ENCODE data around the gene NCEH1. TPM values are rescaled to one million over a fixed set of nuclear protein-coding genes. Genes with fewer than 3 reads are reported as not detected.

Gene NCEH1
- total and polyA plus RNA-seq, 2 of the 13 experiments (the other 11 are each of a cell fraction or from before 2014, with no cell fraction given) = 12.9 to 21.4 TPM

DNA sequence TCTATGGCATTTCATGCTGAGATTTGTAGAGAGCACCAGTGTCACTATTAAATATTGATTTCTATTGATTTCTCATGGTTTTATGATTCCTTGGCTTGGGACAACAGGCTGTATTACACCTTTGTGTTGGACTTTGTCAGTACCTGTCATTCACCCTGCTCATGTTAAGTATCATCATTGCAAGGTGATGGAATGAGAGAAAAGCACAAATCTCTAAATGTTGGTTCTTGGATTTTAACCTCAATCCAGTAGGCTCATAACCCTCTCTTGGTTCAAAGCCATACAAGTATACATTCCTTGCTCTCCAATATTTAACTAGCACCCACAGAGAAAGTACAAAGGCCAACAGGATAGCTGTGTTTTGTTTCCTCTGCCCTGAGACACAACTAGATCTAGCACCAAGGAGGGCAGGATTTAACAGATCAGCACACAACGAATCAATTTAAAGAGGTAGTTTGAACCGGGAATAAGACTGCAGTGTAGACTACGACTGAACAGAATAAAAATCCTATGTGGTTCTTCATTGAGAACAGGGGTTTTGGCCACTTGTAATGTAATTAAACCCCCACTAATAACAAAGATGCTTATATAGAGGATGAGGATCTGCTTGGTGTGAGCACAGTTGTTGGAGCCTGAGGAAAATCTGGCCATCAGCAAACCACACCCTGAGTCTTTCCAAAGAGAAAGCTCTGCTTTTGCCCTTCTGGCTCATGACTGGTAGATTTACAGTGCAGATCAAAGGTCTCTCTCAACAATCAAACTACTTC is 109.6 kb downstream of the NCEH1 start (continued):
- TF ChIP-seq ZNF224 (CRISPR knock-in tag; IDR thresholded peaks at IDR 0.05) (no peak), NKX3-1 (CRISPR knock-in tag; IDR thresholded peaks at IDR 0.05) (no peak), ZNF768 (CRISPR knock-in tag; IDR thresholded peaks at IDR 0.05) (no peak), ZIK1 (CRISPR knock-in tag; IDR thresholded peaks at IDR 0.05; ENCODE audit: borderline replicate concordance, low read depth) (no peak), MYNN (CRISPR knock-in tag; IDR thresholded peaks at IDR 0.05; ENCODE audit: low read depth) (no peak), ZNF543 (CRISPR knock-in tag; IDR thresholded peaks at IDR 0.05) (no peak), MTA3 (CRISPR knock-in tag; IDR thresholded peaks at IDR 0.05) (no peak), KMT2B (CRISPR knock-in tag; IDR thresholded peaks at IDR 0.05) (no peak), NR2F2 (IDR thresholded peaks at IDR 0.05; ENCODE audit: borderline replicate concordance, low read depth) (no peak), YEATS4 (CRISPR knock-in tag; IDR thresholded peaks at IDR 0.05; ENCODE audit: borderline replicate concordance) (no peak; the same call in 1 of the 2 replicates), ZNF709 (CRISPR knock-in tag; IDR thresholded peaks at IDR 0.05) (0 out of 2 replicates have a peak, but pooled peaks have one; percentile 51), KDM3A (CRISPR knock-in tag; IDR thresholded peaks at IDR 0.05; ENCODE audit: low read depth) (no peak), KDM6A (CRISPR knock-in tag; IDR thresholded peaks at IDR 0.05; ENCODE audit: low read depth) (peak; percentile 94), KLF9 (CRISPR knock-in tag; IDR thresholded peaks at IDR 0.05; ENCODE audit: low read depth) (no peak), FOXC1 (CRISPR knock-in tag; IDR thresholded peaks at IDR 0.05; ENCODE audit: borderline replicate concordance) (no peak), SRY (CRISPR knock-in tag; IDR thresholded peaks at IDR 0.05) (no peak), HOXA9 (CRISPR knock-in tag; IDR thresholded peaks at IDR 0.05; ENCODE audit: borderline replicate concordance) (no peak), SIX1 (CRISPR knock-in tag; IDR thresholded peaks at IDR 0.05; ENCODE audit: borderline replicate concordance) (no peak), ZSCAN31 (CRISPR knock-in tag; IDR thresholded peaks at IDR 0.05; ENCODE audit: low read depth) (no peak), MAFF (IDR thresholded peaks at IDR 0.05; ENCODE audit: low read depth, low read length) (no peak), ZNF350 (CRISPR knock-in tag; IDR thresholded peaks at IDR 0.05; ENCODE audit: borderline replicate concordance, low read depth) (no peak), FOXA1 (IDR thresholded peaks at IDR 0.05) (no peak), FOXA1 (CRISPR knock-in tag; IDR thresholded peaks at IDR 0.05) (peak; percentile 60)
- TF ChIP-seq, protein P1, sequence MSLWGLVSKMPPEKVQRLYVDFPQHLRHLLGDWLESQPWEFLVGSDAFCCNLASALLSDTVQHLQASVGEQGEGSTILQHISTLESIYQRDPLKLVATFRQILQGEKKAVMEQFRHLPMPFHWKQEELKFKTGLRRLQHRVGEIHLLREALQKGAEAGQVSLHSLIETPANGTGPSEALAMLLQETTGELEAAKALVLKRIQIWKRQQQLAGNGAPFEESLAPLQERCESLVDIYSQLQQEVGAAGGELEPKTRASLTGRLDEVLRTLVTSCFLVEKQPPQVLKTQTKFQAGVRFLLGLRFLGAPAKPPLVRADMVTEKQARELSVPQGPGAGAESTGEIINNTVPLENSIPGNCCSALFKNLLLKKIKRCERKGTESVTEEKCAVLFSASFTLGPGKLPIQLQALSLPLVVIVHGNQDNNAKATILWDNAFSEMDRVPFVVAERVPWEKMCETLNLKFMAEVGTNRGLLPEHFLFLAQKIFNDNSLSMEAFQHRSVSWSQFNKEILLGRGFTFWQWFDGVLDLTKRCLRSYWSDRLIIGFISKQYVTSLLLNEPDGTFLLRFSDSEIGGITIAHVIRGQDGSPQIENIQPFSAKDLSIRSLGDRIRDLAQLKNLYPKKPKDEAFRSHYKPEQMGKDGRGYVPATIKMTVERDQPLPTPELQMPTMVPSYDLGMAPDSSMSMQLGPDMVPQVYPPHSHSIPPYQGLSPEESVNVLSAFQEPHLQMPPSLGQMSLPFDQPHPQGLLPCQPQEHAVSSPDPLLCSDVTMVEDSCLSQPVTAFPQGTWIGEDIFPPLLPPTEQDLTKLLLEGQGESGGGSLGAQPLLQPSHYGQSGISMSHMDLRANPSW (CRISPR knock-in tag; IDR thresholded peaks at IDR 0.05; ENCODE audit: borderline replicate concordance) = 0 out of 2 replicates have a peak, but pooled peaks have one; percentile 39
- TF ChIP-seq, protein P2, sequence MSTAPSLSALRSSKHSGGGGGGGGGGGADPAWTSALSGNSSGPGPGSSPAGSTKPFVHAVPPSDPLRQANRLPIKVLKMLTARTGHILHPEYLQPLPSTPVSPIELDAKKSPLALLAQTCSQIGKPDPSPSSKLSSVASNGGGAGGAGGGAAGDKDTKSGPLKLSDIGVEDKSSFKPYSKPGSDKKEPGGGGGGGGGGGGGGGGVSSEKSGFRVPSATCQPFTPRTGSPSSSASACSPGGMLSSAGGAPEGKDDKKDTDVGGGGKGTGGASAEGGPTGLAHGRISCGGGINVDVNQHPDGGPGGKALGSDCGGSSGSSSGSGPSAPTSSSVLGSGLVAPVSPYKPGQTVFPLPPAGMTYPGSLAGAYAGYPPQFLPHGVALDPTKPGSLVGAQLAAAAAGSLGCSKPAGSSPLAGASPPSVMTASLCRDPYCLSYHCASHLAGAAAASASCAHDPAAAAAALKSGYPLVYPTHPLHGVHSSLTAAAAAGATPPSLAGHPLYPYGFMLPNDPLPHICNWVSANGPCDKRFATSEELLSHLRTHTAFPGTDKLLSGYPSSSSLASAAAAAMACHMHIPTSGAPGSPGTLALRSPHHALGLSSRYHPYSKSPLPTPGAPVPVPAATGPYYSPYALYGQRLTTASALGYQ (CRISPR knock-in tag; IDR thresholded peaks at IDR 0.05) = peak; percentile 44; the same call in 1 of the 2 replicates
- TF ChIP-seq, protein P3, sequence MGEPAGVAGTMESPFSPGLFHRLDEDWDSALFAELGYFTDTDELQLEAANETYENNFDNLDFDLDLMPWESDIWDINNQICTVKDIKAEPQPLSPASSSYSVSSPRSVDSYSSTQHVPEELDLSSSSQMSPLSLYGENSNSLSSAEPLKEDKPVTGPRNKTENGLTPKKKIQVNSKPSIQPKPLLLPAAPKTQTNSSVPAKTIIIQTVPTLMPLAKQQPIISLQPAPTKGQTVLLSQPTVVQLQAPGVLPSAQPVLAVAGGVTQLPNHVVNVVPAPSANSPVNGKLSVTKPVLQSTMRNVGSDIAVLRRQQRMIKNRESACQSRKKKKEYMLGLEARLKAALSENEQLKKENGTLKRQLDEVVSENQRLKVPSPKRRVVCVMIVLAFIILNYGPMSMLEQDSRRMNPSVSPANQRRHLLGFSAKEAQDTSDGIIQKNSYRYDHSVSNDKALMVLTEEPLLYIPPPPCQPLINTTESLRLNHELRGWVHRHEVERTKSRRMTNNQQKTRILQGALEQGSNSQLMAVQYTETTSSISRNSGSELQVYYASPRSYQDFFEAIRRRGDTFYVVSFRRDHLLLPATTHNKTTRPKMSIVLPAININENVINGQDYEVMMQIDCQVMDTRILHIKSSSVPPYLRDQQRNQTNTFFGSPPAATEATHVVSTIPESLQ (CRISPR knock-in tag; conservative IDR thresholded peaks at IDR 0.05) = no peak
